Epithelial cell of prostate (primary cell): ENCODE data around the gene SLC8A3.

Experiments
- DNase-seq: peaks from one replicate; pipeline ENCODE4 v3.0.0-alpha.2; 2011; ENCODE audit warnings: low read depth, low spot score
- H3K27ac ChIP-seq: fragments of 450-650 bp; 2 replicates; pipeline ENCODE4 v1.5.1; 2017; ENCODE audit warnings: mild to moderate bottlenecking

SLC8A3 gene

DNA sequence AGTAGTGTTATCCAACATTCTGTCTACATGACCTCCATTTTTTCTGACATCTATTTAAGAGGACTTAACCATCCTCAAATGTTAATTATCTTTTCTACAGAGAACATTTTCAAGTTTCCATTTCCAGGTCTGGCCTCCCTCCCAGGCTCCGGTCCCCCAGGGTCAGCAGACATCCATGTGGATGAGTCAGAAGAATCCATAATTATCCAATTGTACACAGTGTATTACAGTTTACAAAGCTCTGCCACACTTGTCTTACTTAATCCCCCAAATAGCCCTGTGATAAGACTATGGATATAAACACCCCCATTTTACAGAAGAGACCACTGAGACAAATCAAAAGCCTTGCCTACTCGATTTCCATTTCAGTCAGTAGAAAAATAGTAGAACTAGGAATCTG is 65.0 kb downstream of the SLC8A3 start:
- no peak overlapping the region for H3K27ac ChIP-seq
- no peak for DNase-seq

DNA sequence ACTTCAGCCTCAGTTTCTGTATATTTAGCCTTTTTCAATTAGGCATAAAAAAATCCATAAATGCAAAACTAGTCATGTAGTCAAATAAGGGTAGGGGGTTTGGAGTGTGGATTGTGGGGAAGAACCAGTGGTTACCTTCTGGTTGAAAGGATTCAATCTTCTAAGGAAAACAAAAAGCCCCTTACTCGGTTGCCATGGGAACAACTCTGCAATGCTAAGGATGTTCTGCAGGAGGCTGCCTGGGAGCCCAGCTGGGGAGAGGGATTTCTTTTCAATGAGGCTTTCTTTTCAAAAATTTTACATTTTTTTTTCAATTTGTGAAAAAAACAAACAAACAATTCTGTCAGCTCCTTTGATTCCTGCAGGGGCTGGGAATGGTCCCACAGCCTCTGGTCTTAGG is 67.2 kb downstream of the SLC8A3 start:
- no peak overlapping the region for H3K27ac ChIP-seq
- no peak for DNase-seq

DNA sequence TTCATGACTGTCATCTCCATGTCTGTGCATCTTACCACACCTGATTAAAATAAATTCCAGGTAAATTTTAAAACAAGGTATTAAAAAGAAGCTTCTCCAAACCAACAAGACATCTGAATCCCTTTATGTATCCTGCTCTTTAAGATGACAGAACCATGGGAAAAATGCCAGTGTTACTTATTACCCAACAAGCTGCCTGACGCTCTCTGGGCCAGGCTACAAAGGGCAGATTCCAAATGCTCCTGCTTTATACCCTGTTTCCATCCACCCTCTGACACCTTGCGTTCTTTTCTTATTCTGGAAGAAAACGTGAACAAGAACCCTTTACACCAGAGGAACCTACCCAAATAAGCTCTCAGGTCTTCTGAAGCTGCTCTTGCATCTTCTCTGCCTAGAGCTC is 70.7 kb downstream of the SLC8A3 start:
- no peak for DNase-seq
- no peak overlapping the region for H3K27ac ChIP-seq

DNA sequence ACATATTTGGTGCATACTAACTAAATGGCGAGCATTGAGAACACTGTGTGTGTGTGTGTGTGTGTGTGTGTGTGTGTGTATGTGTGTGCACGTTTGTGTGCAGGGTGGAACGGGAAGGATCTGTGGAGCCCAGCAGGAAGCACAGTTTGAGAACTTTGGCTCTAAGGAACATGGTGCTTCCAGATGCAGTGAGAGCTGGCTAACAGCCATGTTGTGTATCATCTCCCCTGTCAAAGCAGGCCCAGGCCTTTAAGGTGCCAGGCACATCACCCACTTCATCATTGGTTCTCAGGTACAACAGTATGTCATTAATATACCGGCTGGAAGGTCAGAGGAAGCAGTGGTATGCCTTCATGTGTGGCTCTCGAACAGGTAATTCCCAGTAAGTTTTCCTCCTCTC is 72.5 kb downstream of the SLC8A3 start:
- no peak for DNase-seq
- H3K27ac ChIP-seq: no peak overlapping the region

DNA sequence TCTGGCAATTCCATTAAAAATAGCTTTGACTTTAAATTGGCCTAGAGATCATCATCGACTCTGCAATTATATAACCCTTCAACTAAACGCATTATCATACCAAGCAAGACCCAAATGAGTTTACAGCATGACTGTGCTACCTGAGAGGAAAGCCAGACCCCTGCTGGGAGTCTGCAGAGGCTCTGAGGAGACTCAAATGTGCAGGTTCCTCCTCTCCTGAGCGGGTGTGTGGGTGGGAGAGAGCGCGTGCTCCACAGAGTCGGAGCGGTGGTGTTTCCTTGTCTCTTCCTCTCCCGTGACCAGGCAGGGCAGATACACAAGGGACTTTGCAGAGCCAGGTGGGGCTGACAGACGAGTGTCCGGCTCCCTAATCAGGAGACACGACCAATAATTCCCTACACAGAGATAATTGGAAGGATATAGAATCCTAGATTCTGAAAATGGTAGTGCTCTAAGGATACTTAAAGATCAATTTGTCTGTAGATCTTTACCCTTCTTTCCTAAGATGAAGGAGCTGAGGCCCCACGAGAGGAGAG is 74.1 kb downstream of the SLC8A3 start:
- H3K27ac ChIP-seq: no peak overlapping the region
- no peak for DNase-seq

GRCh38 chr14:70113211-70113610 is 75.5 kb downstream of the SLC8A3 start:
- H3K27ac ChIP-seq: no peak overlapping the region
- no peak for DNase-seq

GRCh38 chr14:70108419-70108818 is 80.3 kb downstream of the SLC8A3 start:
- DNase-seq: no peak
- no peak overlapping the region for H3K27ac ChIP-seq

- no peak overlapping the region for H3K27ac ChIP-seq
- DNase-seq: no peak
These were observed 81.4 kb downstream of the SLC8A3 start for GRCh38 chr14:70107309-70107708.

GRCh38 chr14:70100071-70100470 is 88.7 kb downstream of the SLC8A3 start:
- DNase-seq: no peak
- H3K27ac ChIP-seq: no peak overlapping the region

- no peak overlapping the region for H3K27ac ChIP-seq
- no peak for DNase-seq
These were observed 90.4 kb downstream of the SLC8A3 start for GRCh38 chr14:70098250-70098809.

- DNase-seq: no peak
- no peak overlapping the region for H3K27ac ChIP-seq
These were observed 91.0 kb downstream of the SLC8A3 start for GRCh38 chr14:70097576-70098249.

- no peak for DNase-seq
These were observed 91.9 kb downstream of the SLC8A3 start for GRCh38 chr14:70096866-70097265.

DNA sequence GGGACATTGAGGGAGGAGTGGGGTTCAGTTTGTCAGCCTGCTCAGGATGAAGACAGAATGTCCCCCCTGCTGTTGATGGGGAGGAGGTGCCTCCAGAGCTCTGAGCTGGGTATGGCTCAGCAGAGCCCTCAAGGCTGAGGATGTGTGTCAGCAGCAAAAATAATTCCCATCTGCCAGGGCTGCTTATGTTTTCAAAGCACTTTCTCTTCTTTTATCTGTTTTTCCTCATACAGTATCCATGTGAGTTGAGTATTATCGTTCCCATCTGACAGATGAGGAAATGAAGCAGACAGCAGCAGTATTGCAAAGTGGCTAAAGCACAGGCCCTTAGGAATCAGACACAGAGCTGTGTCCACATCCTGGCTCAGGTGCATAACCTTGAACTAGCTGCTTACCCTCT is 94.1 kb downstream of the SLC8A3 start:
- no peak overlapping the region for H3K27ac ChIP-seq
- DNase-seq: no peak

More at GRCh38 chr14:70096866-70097265, 91.9 kb downstream of the SLC8A3 start:
- H3K27ac ChIP-seq: no peak overlapping the region

DNA sequence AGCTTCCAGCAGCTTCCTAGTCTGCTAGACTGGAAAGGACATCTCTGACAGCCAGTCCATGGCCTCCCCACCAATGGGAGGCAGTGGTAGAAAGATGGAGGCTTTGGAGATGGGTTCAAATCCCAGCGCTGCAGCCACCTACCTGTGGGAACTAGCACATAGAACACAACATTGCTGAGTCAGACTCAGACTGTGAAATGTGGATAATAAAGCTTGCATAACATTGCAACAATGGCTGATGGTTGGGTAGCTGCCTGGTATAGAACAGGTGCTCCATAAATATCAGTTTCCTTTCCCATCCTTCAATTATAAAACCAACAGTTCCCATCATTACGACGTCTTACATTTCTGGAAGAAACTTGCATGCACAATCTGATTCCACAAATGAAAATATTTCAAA is 94.6 kb downstream of the SLC8A3 start:
- no peak overlapping the region for H3K27ac ChIP-seq
- DNase-seq: no peak

DNA sequence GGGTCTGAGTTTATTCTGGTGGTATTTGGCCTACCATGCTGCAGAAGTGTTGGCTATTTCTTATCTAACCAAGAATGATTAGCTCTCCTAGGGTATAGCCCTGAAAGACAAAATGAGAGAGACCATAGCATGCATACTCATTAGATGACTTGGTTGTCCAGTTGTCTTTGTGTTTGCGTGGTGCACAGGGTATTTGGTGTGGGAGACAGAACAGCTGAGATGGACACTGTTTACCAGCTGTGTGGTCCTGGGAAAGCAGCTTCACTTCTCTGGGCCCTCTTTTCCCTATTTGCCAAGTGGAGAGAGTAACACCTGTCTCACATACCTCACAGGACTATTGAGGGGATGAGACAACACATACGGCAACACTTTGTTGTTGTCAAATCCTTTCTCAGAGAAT is 95.6 kb downstream of the SLC8A3 start:
- no peak for DNase-seq

DNA sequence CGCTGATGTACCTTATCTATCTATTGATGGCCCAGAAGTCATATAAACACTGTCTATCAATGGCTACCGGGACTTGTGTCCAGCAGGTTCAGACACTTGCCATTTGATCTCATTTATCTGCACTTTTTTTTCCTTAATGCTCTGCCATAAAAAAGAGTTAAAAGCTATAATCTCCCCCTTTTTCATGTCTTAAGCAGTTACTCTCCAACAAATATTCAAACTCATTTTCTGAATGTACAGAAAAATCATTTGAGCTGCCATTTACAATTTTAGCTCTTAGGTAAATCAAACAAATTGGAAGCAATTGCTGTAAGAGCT is 101.4 kb downstream of the SLC8A3 start:
- DNase-seq: no peak
- no peak overlapping the region for H3K27ac ChIP-seq

More for the DNA sequence above, 95.6 kb downstream of the SLC8A3 start:
- no peak overlapping the region for H3K27ac ChIP-seq

DNA sequence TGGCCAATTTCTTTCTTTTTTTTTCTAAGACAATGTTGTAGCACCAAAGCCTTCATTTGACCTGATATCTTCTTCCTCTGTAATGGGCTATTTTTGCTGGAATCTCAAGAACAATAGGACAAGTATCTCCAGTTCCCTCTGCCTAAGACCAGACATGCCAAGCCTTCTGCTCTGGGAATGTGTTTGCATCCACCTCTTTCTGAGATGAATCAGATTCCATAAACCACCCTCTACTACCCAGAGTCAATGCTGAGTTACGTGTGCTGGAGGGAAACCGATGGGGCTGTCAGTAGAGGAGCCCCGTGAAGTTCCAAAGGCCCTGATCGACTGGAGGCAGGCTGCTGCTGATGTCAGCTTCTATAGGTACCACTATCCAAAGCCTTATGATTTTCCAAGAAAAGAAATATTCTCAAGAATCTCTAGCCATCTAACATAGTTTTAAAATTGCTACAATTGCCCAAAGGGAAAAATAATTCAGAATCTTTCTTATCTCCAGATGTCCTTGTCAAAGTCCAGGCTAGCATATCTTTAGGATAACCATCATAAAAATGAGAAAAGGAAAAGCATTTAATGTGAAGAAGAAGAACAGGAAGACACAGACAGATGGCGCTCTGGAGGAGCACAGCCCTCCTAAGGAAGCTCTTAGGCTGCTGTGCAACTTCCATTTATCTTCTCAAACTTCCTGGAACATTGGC is 101.9 kb downstream of the SLC8A3 start:
- DNase-seq: no peak
- no peak overlapping the region for H3K27ac ChIP-seq

GRCh38 chr14:70084226-70084625 is 104.5 kb downstream of the SLC8A3 start:
- no peak overlapping the region for H3K27ac ChIP-seq
- DNase-seq: no peak

DNA sequence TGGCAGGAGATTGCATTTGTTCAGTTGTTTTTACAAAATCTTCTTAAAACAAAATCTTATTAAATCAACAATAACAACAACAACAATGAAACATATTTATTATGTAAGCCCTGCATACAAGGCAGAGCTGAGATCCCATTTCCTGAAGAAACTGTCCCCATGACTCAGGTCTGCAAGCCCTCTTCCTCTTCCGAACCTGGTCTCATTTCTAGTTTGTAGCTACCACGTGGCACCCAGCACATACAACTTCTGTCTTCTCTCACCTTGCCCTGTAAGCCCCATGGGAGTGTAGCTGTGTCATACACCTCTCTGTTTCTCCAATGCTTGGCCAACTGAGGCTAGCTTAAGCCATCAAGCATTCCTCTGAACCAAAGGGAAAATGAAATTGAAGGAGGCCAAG is 106.4 kb downstream of the SLC8A3 start:
- no peak for DNase-seq
- H3K27ac ChIP-seq: no peak overlapping the region

DNA sequence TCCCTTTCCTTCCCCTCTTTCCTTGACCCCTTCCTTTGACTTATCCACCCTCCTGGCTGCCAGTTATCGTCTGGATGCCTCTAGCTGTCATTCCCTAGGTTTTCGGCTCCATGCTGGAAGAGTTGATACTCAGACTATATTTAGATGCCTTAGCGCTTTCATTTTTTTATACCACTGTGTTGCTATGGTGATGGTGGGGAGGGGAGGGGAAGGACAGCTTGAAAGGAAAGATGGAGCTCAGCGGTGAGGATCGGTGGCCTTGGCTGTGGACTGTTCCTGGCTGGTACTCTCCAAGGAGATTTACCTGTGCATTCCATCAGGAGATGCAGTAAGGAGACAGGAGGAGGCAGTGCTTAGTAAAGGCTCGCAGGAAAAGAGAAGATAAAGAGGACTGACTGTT is 108.7 kb downstream of the SLC8A3 start:
- no peak overlapping the region for H3K27ac ChIP-seq
- no peak for DNase-seq

- no peak for DNase-seq
These were observed 110.4 kb downstream of the SLC8A3 start for GRCh38 chr14:70078329-70078728.

GRCh38 chr14:70077720-70078119 is 111.0 kb downstream of the SLC8A3 start:
- no peak for DNase-seq
- no peak overlapping the region for H3K27ac ChIP-seq

More at GRCh38 chr14:70078329-70078728, 110.4 kb downstream of the SLC8A3 start:
- H3K27ac ChIP-seq: no peak overlapping the region
